MM.1S (cell line): ENCODE measurements around the gene SCP2D1.

Experiments
- CTCF ChIP-seq: fragments of 300-600 bp; sonication (generic); IDR thresholded peaks from 2 replicates; pipeline ENCODE4 v1.5.1; 2016; ENCODE audit warnings: antibody characterized with exemption, low read length, mixed read lengths
- EZH2 ChIP-seq: fragments of 300-600 bp; sonication (generic); optimal IDR thresholded peaks from 2 replicates; pipeline ENCODE3; 2017; ENCODE audit warnings: low read depth, mild to moderate bottlenecking, antibody characterized with exemption, low read length, mixed read lengths
- EZH2phosphoT487 ChIP-seq: fragments of 300-600 bp; sonication (generic); IDR thresholded peaks from 2 replicates; pipeline ENCODE4 v1.6.1; 2018; ENCODE audit warnings: antibody characterized with exemption, low read length

- TF ChIP-seq CTCF (no peak), EZH2 (no peak), EZH2phosphoT487 (no peak)
Observed at GRCh38 chr20:18857640-18858039, 44.1 kb downstream of the SCP2D1 start.
